WTC11 (cell line): ENCODE data around the gene POU4F1.

ENCODE experiments used
- CDX4 ChIP-seq: fragments of 250-450 bp; sonication (Bioruptor Pico); IDR thresholded peaks from 2 replicates; pipeline ENCODE4 v1.9.0; 2021; ENCODE audit warnings: moderate library complexity, mild to moderate bottlenecking, inconsistent platforms, borderline replicate concordance
- CTCF ChIP-seq: fragments of 200-600 bp; IDR thresholded peaks from 2 replicates; pipeline ENCODE4 v1.8.0; 2022; ENCODE audit warnings: antibody characterized with exemption
- E2F4 ChIP-seq: sonication (generic); formaldehyde crosslinking; IDR thresholded peaks from 2 replicates; pipeline ENCODE4 v1.8.1; 2022; ENCODE audit warnings: low read depth, mild to moderate bottlenecking, moderate library complexity, missing genetic modification reagents, borderline replicate concordance
- NR2C2 ChIP-seq: sonication (generic); formaldehyde crosslinking; IDR thresholded peaks from 2 replicates; pipeline ENCODE4 v1.8.0; 2022; ENCODE audit warnings: mild to moderate bottlenecking, missing genetic modification reagents
- PRDM15 ChIP-seq: sonication (generic); formaldehyde crosslinking; IDR thresholded peaks from 2 replicates; pipeline ENCODE4 v1.8.0; 2022; ENCODE audit warnings: missing genetic modification reagents
- SMAD4 ChIP-seq: sonication (generic); formaldehyde crosslinking; IDR thresholded peaks from 2 replicates; pipeline ENCODE4 v1.8.0; 2022; ENCODE audit warnings: mild to moderate bottlenecking, missing genetic modification reagents

GRCh38 chr13:78609464-78610205 is 6.3 kb upstream of the POU4F1 start:
- TF ChIP-seq SMAD4 (CRISPR knock-in tag) (no peak), CDX4 (no peak), CTCF (no peak), NR2C2 (CRISPR knock-in tag) (no peak), E2F4 (CRISPR knock-in tag) (no peak), PRDM15 (CRISPR knock-in tag) (no peak)
